GM19324 (cell line): Measurements from ENCODE around the gene MAML1.
"Not testable (repeated sequence)": the region's sequence is repeated elsewhere in the genome, so short reads cannot be mapped to it uniquely, and the experiment has no call there.

ENCODE experiments used
- ATAC-seq: cut with Tn5 transposase; IDR thresholded peaks from one replicate; pipeline ENCODE4 v1.9.1; 2021; ENCODE audit warnings: mild to moderate bottlenecking, moderate library complexity; ENCODE audit not compliant: unreplicated experiment, low FRiP score

Gene MAML1

DNA sequence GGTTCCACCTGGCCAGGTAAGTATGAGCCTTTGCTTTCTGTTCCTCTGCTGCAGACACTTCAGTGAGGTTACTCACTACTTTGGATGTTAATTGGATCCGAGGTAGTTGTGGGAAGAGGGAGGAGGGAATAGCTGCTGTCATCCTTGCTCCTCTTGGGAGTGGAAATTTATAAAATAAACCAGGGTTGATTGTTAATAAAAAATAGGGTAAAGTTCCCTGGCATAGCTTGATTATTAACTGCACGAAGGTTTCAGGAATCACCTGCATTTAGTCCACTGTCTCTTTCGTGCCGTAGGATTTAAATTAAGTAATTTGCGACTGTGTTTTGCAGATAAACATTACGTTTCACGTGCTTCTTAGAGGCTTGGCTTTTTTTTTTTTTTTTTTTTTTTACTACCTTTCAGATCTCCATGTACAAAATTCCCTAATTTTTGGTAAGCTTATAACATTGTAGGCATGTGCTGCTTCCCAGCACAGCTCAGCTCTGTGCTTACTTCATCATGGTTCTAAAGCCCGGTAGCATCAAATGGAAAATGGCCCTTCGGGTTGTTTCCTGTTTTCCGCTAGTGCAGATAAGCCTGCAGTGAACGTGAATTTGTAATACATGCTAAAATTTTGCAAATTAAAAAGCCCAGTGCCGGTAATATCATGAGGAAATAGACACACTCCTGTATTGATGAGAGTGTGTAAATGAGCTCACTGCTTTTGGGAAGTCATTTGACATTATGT lies 34.3 kb downstream of the MAML1 start:
- no peak for ATAC-seq

- ATAC-seq, result no peak
Measured at GRCh38 chr5:179767496-179768100, 35.0 kb downstream of the MAML1 start.

DNA sequence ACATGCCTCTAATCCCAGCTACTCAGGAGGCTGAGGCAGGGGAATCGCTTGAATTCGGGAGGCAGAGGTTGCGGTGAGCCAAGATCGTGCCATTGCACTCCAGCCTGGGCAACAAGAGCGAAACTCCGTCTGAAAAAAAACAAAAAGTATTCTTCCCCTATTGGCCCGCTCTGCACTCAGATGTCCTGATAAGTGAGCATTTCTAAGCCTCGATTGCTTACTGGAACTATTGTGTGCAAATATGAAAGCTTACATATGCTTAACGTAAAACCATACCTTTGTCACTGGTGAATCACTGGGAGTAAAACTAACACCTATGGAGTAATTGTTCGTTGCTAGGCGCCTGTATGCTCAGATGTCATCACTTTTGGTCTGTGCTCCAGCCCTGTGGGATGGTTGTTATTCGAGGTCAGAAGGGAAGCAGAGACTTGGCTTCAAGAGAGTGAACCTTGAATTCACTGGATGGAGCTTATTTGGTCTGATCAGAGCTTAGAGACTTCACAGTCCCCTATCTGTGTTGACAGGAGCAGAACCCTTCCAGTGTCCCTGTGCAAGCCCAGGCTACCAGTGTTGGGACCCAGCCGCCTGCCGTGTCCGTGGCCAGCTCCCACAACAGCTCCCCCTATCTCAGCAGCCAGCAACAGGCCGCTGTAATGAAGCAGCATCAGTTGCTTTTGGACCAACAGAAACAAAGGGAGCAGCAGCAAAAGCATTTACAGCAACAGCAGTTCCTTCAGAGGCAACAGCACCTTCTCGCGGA lies 35.9 kb downstream of the MAML1 start:
- ATAC-seq, result no peak

- no peak for ATAC-seq
Measured at GRCh38 chr5:179769271-179769670, 36.6 kb downstream of the MAML1 start.

GRCh38 chr5:179769796-179770195 lies 37.2 kb downstream of the MAML1 start:
- no peak for ATAC-seq

DNA sequence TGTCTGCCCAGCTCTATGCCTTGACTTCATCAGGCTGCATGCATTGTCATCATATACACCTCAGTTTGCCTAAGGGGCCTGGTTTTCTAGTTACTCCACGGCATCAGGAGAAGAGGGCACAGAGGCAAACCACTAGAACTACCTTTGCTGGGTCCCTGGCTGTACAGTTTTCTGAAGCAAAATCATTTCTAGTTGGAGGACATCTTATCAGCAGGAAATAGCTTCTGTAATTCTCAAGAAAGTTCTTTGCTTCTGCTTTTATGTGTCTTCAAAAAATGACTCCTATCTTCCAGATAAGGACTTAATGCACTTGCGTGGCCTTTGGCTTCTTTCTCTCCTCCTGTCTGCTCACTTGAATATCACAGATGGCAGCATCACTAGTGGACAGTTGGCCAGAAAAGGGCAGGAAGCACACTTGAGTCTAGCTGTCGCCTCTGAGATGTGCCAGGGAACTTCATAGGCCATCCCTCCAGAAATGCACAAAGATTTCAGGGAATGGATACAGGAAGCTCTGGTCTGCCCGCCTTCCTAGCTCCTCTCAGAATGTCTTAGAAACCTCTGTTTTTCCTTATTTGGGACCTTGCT lies 38.8 kb downstream of the MAML1 start:
- ATAC-seq, result no peak

GRCh38 chr5:179772351-179772750 lies 39.7 kb downstream of the MAML1 start:
- ATAC-seq, result no peak

DNA sequence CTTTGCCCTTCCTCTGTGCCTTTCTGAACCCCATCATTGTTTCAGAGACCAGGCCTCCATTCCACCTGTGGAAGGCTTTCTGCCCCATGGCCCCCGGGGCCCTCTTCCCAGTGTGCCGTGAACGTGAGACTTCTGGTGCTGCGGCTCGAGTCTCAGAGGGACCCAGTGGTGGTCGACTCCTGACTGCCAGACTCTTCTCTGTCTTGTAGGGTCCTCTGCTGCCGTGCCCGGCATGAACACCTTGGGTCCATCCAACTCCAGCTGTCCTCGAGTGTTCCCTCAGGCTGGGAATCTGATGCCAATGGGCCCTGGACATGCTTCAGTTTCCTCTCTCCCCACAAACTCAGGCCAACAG lies 41.0 kb downstream of the MAML1 start:
- ATAC-seq, result no peak

GRCh38 chr5:179774442-179774841 lies 41.8 kb downstream of the MAML1 start:
- no peak for ATAC-seq

DNA sequence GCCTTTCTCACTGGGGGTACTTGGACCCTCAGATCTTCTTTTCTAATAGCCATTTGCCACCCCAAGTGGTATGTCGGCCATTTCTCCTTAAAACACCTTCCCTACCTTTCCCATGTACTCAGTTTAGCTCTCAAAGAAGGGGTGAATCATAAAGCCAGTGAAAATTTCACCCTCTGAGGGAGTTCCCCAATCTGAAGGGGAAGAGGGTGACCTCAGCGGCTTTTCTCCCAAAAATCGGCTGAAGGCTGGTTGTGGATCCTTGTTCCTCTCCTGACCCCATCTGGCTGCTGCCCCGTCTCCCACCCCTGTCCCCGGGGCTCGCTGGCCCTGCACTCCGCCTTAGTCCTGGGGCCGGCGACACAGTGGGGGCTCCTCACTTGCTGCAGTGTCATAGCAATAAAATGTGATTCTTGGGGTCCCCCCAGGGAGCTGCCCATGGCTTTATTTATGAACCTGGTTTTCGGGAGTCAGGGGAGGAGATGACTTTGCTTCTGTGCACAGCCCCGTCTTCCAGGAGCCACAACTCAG lies 43.9 kb downstream of the MAML1 start:
- ATAC-seq, result no peak

GRCh38 chr5:179777456-179777855 lies 44.8 kb downstream of the MAML1 start:
- ATAC-seq, result no peak

- ATAC-seq, result no peak
Measured at GRCh38 chr5:179777909-179778308, 45.3 kb downstream of the MAML1 start.

- no peak for ATAC-seq
Measured at GRCh38 chr5:179778591-179778990, 46.0 kb downstream of the MAML1 start.

DNA sequence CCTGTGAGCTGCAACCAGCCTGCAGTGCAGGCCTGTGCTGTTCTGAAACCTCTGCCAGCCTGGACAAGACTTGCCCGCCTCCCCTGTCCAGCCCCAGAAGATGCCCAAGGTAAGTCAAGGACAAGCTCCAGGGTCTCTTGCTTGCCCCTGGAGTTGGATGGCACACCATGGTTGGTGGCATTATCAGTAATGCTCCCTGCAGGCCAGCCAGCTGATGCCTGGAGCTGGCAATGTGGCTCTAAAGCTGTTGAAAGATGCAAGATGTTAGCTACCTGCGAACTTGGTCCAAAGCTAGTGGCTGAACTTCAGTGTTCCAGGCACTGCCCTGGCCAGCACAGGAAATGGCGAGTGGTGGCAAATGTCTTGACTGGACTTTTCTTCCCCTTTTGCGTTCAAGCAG lies 47.2 kb downstream of the MAML1 start:
- no peak for ATAC-seq

- no peak for ATAC-seq
Measured at GRCh38 chr5:179780362-179780761, 47.7 kb downstream of the MAML1 start.

DNA sequence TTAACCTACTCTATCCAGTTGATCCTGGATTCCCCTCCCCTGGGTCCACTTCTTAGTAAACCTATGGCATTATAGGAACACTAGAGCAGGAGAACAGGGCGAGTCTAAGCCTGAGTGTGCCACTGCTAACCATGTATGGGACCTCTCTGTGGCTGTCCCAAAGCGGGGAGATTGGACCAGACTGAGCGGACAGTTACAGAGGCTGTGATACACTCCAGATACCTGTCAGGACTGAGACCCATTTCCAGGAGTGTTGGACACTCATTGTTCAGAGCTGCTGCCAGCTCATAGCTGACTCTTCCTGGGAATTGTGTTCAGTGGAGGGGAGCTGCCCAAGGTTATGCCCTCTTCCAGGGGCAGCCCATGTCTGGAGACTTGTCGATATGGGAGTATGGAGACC lies 49.2 kb downstream of the MAML1 start:
- ATAC-seq, result no peak

GRCh38 chr5:179783128-179783527 lies 50.5 kb downstream of the MAML1 start:
- ATAC-seq, result no peak

- no peak for ATAC-seq
Measured at GRCh38 chr5:179786861-179787260, 54.2 kb downstream of the MAML1 start.

GRCh38 chr5:179788193-179788854 lies 55.7 kb downstream of the MAML1 start:
- ATAC-seq, result no peak

DNA sequence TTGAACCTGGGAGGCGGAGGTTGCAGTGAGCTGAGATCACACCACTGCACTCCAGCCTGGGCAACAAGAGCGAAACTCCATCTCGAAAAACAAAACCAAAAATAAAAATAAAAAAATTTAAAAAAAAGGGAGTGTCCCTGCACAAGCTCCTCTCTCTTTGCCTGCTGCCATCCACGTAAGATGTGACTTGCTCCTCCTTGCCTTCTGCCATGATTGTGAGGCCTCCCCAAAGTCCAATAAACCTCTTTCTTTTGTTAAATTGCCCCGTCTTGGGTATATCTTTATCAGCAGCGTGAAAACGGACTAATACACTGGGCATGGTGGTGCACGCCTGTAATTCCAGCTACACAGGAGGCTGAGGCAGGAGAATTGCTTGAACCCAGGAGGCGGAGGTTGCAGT lies 56.7 kb downstream of the MAML1 start:
- ATAC-seq, result not testable (repeated sequence)
